Hippocampal formation (tissue), 2 donors: ENCODE results near the gene CDH12.

Experiments used
- DNase-seq, 2 donors: peaks; one replicate each; lab custom pipeline; 2025; lab: John Stamatoyannopoulos, UW

Gene CDH12

DNA sequence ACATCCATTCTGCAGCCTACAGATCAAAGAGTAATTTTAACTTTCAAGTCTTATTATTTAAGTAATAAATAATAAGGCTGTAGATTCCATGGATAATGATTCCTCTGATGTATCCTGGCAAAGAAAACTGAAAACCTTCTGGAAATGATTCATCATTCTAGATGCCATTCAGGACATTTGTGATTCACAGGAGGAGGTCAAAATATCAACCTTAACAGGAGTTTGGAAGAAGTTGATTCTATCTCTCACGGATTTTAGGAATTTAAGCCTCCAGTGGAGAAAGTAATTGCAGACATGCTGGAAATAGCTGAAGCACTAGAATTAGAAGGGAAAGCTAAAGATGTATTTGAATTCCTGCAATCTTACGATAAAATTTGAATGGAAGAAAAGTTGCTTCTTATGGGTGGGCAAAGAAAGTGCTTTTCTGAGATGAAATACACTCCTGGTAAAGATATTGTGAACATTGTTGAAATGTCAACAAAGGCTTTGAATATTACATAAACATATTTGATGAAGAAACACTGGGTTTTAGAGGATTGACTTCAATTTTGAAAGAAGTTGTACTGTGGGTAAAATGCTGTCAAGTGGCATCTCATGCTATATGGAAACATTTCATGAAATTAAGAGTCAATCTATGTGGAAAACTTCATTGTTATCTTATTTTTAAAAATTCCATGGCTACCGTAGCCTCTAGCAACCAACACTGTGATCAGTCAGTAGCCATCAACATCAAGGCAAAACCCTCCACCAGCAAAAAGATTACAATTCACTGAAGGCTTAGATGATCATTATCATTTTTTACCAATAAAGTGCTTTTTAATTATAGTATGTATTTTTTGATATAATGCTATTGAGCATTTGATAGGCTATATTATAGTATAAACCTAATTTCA lies 1141.0 kb downstream of the CDH12 start:
- DNase-seq: no peak

DNA sequence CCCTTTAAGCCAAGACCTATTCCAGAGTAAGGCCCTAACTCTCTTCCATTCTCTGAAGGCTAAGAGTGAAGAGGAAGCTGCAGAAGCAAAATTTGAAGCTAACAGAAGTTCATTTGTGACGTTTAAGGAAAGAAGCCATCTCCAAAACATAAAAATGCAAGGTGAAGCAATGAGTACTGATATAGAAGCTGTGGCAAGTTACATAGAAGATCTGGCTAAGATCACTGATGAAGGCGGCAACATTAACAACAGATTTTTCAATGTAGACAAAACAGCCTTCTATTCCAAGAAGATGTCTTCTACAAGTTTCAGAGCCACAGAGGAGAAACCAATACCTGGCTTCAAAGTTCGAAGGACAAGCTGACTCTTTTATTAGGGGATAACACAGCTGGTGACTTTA lies 1143.4 kb downstream of the CDH12 start:
- no peak for DNase-seq

DNA sequence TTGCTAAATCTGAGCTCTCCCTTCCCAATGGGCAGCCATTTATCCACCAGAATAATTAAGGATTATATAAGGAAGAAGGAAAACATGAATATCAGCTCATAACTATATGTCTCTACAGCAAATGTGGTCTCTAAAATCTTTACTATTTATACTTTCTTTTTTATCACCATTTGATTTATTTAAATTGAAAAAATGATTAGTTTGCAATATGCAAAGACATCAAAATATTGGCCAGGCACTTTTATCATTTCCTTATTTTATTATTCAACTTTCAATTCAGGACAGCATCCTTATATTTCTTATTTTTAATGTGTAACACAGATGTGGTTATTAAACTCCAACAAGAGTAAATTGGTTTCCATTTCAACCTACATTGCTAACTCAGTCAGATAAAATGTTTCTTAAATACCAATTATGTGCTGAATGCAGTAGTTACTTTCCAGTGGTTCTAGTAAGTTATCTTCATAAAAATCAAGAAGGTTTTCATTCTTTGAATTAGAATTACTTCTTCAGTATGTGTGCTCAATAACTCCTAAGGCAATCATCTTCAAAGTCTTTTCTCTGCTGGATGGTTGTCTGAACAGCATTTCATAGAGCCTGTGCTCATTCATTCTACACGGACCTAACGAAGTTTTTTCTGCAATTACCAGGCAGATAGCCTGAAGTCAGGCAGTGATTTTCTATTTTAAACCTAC lies 1148.0 kb downstream of the CDH12 start:
- no peak for DNase-seq

DNA sequence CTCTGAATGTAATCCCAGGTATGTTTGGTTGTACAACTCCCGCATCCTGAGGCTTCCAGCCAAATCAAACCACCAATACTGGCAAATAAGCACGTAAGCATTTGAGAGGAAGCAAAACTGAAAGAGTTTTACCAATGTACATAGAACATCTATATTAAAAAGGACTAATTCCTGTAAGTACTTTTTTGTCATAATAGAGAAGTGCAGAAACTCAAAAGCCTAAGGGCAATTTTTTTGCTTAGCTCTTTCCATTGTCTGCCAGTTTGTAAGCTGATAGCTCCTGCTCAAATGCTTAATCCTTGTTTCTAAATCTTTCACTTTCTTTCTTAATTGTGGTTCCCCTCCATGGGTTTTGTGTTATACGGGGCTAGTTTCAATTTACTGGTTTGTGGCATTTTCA lies 1151.8 kb downstream of the CDH12 start:
- DNase-seq: no peak
